ENCODE measurements around the gene ZFR. TPM values are rescaled to one million over a fixed set of nuclear protein-coding genes. Genes with fewer than 3 reads are reported as not detected.

The ZFR gene
- total RNA-seq, 2 donors from 2014 or later, result 59.1 to 67.9 TPM

GRCh38 chr5:32309761-32310160 lies 134.8 kb downstream of the ZFR start:
- Mint-ChIP-seq H3K9me3 (no peaks in the 10 kb centered on the region), H3K27ac (no peak overlapping the region), H3K27me3 (ENCODE audit: insufficient read depth) (no peaks in the 10 kb centered on the region), H3K36me3 (ENCODE audit: low read depth) (peaks cover 22% of the 10 kb centered on the region), H3K4me3 (no peak overlapping the region), H3K4me1 (peaks cover 16% of the 10 kb centered on the region)
- Histone ChIP-seq H3K27ac (ENCODE audit: low read depth, low read length) (no peak overlapping the region), H3K9me3 (ENCODE audit: control insufficient read depth, low read length) (no peaks in the 10 kb centered on the region), H3K4me1 (ENCODE audit: control insufficient read depth, insufficient read depth, low read length) (no peaks in the 10 kb centered on the region), H3K9ac (ENCODE audit: extremely low read depth, low read length, poor library complexity, severe bottlenecking) (no peak overlapping the region), H3K36me3 (ENCODE audit: control insufficient read depth, insufficient read depth, low read length) (peaks cover 4% of the 10 kb centered on the region), H3K27me3 (ENCODE audit: control insufficient read depth, insufficient read depth, low read length, poor library complexity, severe bottlenecking) (no peaks in the 10 kb centered on the region), H3K4me3 (ENCODE audit: low read length) (no peak overlapping the region)
- TF ChIP-seq CTCF (conservative IDR thresholded peaks at IDR 0.05), result no peak
- WGBS, 2 experiments (ENCODE audit: insufficient coverage in 1 of 2, insufficient read length in 1 of 2), result 92 to 95% methylated on average over 4 to 6 of the region's 6 CpGs
- DNase-seq, result no peak

GRCh38 chr5:32308946-32309345 lies 135.6 kb downstream of the ZFR start:
- Mint-ChIP-seq H3K4me3 (no peak overlapping the region), H3K27ac (no peak overlapping the region), H3K27me3 (ENCODE audit: insufficient read depth) (no peaks in the 10 kb centered on the region), H3K4me1 (peaks cover 16% of the 10 kb centered on the region), H3K9me3 (no peaks in the 10 kb centered on the region), H3K36me3 (ENCODE audit: low read depth) (peaks cover 22% of the 10 kb centered on the region)
- Histone ChIP-seq H3K36me3 (ENCODE audit: control insufficient read depth, insufficient read depth, low read length) (peaks cover 4% of the 10 kb centered on the region), H3K9ac (ENCODE audit: extremely low read depth, low read length, poor library complexity, severe bottlenecking) (no peak overlapping the region), H3K4me1 (ENCODE audit: control insufficient read depth, insufficient read depth, low read length) (no peaks in the 10 kb centered on the region), H3K27me3 (ENCODE audit: control insufficient read depth, insufficient read depth, low read length, poor library complexity, severe bottlenecking) (no peaks in the 10 kb centered on the region), H3K4me3 (ENCODE audit: low read length) (no peak overlapping the region), H3K9me3 (ENCODE audit: control insufficient read depth, low read length) (no peaks in the 10 kb centered on the region), H3K27ac (ENCODE audit: low read depth, low read length) (no peak overlapping the region)
- 93 to 94% methylated on average over 2 to 3 of the region's 3 CpGs for WGBS, 2 experiments (ENCODE audit: insufficient coverage in 1 of 2, insufficient read length in 1 of 2)
- TF ChIP-seq CTCF (conservative IDR thresholded peaks at IDR 0.05), result no peak
- DNase-seq, result no peak

- no peak for TF ChIP-seq CTCF (conservative IDR thresholded peaks at IDR 0.05)
- Mint-ChIP-seq H3K36me3 (ENCODE audit: low read depth) (peaks cover 22% of the 10 kb centered on the region), H3K4me3 (no peak overlapping the region), H3K27me3 (ENCODE audit: insufficient read depth) (no peaks in the 10 kb centered on the region), H3K4me1 (peaks cover 25% of the 10 kb centered on the region), H3K9me3 (no peaks in the 10 kb centered on the region), H3K27ac (no peak overlapping the region)
- Histone ChIP-seq H3K4me3 (ENCODE audit: low read length) (no peak overlapping the region), H3K36me3 (ENCODE audit: control insufficient read depth, insufficient read depth, low read length) (peaks cover 4% of the 10 kb centered on the region), H3K27me3 (ENCODE audit: control insufficient read depth, insufficient read depth, low read length, poor library complexity, severe bottlenecking) (no peaks in the 10 kb centered on the region), H3K4me1 (ENCODE audit: control insufficient read depth, insufficient read depth, low read length) (no peaks in the 10 kb centered on the region), H3K9ac (ENCODE audit: extremely low read depth, low read length, poor library complexity, severe bottlenecking) (no peak overlapping the region), H3K9me3 (ENCODE audit: control insufficient read depth, low read length) (no peaks in the 10 kb centered on the region), H3K27ac (ENCODE audit: low read depth, low read length) (no peak overlapping the region)
- WGBS, 2 experiments (ENCODE audit: insufficient coverage in 1 of 2, insufficient read length in 1 of 2), result 96% methylated on average over 4 of the region's 4 CpGs; no CpG with 5 or more reads in 1 of the 2 experiments
- no peak for DNase-seq
These were observed 136.8 kb downstream of the ZFR start for GRCh38 chr5:32307769-32308194.

Measured in endodermal cell (in vitro differentiated cells).